CD4-positive, alpha-beta T cell treated with Interleukin-1 beta for 1 hour (primary cell): ENCODE data around the gene SUFU.

Source experiments
- DNase-seq, 2 donors: peaks; one replicate each; pipeline ENCODE4 v3.0.0-alpha.2; 2020 to 2022

Gene SUFU

GRCh38 chr10:102621443-102622325 lies 117.9 kb downstream of the SUFU start:
- DNase-seq: no peak

- no peak for DNase-seq
These were observed 120.3 kb downstream of the SUFU start for GRCh38 chr10:102624094-102624493.

GRCh38 chr10:102624751-102625645 lies 121.2 kb downstream of the SUFU start:
- DNase-seq: no peak

- no peak for DNase-seq
These were observed 122.4 kb downstream of the SUFU start for GRCh38 chr10:102626026-102626685.

- no peak for DNase-seq
These were observed 123.5 kb downstream of the SUFU start for GRCh38 chr10:102627291-102627735.

GRCh38 chr10:102627736-102628293 lies 124.0 kb downstream of the SUFU start:
- DNase-seq: no peak

GRCh38 chr10:102628451-102628911 lies 124.7 kb downstream of the SUFU start:
- no peak for DNase-seq

GRCh38 chr10:102629661-102630614 lies 126.2 kb downstream of the SUFU start:
- no peak for DNase-seq

GRCh38 chr10:102630663-102631062 lies 126.9 kb downstream of the SUFU start:
- DNase-seq: no peak

- no peak for DNase-seq
These were observed 128.0 kb downstream of the SUFU start for GRCh38 chr10:102631525-102632393.

GRCh38 chr10:102632394-102633111 lies 128.8 kb downstream of the SUFU start:
- no peak for DNase-seq

- peak; percentile 22 to 63 for DNase-seq
These were observed 129.5 kb downstream of the SUFU start for GRCh38 chr10:102633287-102633686.

GRCh38 chr10:102633848-102634247 lies 130.1 kb downstream of the SUFU start:
- no peak for DNase-seq

GRCh38 chr10:102634686-102635085 lies 130.9 kb downstream of the SUFU start:
- no peak for DNase-seq

- peak in 1 of 2 donors; percentile 48 for DNase-seq
These were observed 131.6 kb downstream of the SUFU start for GRCh38 chr10:102635377-102635776.

GRCh38 chr10:102639537-102639936 lies 135.8 kb downstream of the SUFU start:
- DNase-seq: no peak

GRCh38 chr10:102641402-102641801 lies 137.6 kb downstream of the SUFU start:
- no peak for DNase-seq

GRCh38 chr10:102641880-102642735 lies 138.3 kb downstream of the SUFU start:
- DNase-seq: peak; percentile 98 to 99
